Astrocyte (in vitro differentiated cells and primary cell): Measurements from ENCODE around the gene RALGPS2.

Source experiments
- EZH2 ChIP-seq: IDR thresholded peaks from 2 replicates; pipeline ENCODE4 v1.6.1; 2012; ENCODE audit warnings: mild to moderate bottlenecking, low read length, inconsistent platforms; ENCODE audit not compliant: insufficient read depth
- TF ChIP-seq, protein P1 (sequence below): IDR thresholded peaks from 2 replicates; pipeline ENCODE4 v1.5.1; 2011; ENCODE audit warnings: low read depth, mild to moderate bottlenecking, inconsistent platforms, low read length, moderate library complexity; ENCODE audit not compliant: insufficient read depth

DNA sequence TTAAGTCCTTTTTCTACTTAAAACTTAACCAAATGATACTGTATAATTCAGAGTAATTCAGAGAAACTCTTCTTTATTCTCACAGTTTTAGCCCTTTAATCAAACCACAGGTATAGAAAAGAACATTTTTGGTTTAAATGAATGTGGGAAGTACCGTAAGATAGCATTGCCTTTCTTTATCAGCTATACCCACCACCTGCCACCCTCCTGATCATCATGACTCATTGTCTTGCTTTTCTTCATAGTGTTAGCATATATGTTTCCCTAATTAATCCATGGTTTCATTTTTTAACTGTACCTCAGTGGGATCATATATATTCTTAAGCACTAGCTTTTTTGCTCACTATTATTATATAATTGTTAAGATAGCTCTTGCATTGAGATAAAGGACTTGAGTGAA, 173.4 kb downstream of the RALGPS2 start:
- TF ChIP-seq, protein P1, sequence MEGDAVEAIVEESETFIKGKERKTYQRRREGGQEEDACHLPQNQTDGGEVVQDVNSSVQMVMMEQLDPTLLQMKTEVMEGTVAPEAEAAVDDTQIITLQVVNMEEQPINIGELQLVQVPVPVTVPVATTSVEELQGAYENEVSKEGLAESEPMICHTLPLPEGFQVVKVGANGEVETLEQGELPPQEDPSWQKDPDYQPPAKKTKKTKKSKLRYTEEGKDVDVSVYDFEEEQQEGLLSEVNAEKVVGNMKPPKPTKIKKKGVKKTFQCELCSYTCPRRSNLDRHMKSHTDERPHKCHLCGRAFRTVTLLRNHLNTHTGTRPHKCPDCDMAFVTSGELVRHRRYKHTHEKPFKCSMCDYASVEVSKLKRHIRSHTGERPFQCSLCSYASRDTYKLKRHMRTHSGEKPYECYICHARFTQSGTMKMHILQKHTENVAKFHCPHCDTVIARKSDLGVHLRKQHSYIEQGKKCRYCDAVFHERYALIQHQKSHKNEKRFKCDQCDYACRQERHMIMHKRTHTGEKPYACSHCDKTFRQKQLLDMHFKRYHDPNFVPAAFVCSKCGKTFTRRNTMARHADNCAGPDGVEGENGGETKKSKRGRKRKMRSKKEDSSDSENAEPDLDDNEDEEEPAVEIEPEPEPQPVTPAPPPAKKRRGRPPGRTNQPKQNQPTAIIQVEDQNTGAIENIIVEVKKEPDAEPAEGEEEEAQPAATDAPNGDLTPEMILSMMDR, result no peak
- no peak for TF ChIP-seq EZH2
